Urinary bladder (tissue), 4 donors: Measurements from ENCODE around the gene SNORC. TPM values are rescaled to one million over a fixed set of nuclear protein-coding genes. Genes with fewer than 3 reads are reported as not detected.
A peak's percentile ranks its signal among the peaks of the same experiment; 100 is the strongest.

ENCODE experiments used
- DNase-seq: peaks from one replicate; pipeline ENCODE4 v3.0.0-alpha.2; 2015; ENCODE audit errors: extremely low spot score
- H3K27ac ChIP-seq: one replicate; pipeline ENCODE4 v1.5.1; 2013; ENCODE audit warnings: low read depth, mild to moderate bottlenecking, moderate library complexity
- H3K36me3 ChIP-seq: one replicate; pipeline ENCODE4 v1.6.1; 2013; ENCODE audit warnings: mild to moderate bottlenecking, moderate library complexity; ENCODE audit not compliant: insufficient read depth
- H3K4me1 ChIP-seq: one replicate; pipeline ENCODE4 v1.6.1; 2013; ENCODE audit warnings: mild to moderate bottlenecking, moderate library complexity; ENCODE audit not compliant: insufficient read depth
- H3K4me3 ChIP-seq: one replicate; pipeline ENCODE4 v1.5.1; 2013; ENCODE audit warnings: low read depth, low read length
- WGBS: extraction: QIAGEN DNeasy Blood & Tissue Kit; methylation state at CpG from one replicate; pipeline ENCODE4 v1.1.7; 2013; 5-methylcytosine and 5-hydroxymethylcytosine counted together
- polyA plus RNA-seq: library from polyadenylated mRNA; stranded (reverse); fragments of 200-250 nt; gene quantifications from one replicate; pipeline ENCODE4 v1.2.3, GENCODE V29; 2013
- small RNA-seq: library from RNA; depleted of rRNA; stranded (forward); fragments of <200 nt; gene quantifications from one replicate; pipeline ENCODE3, GENCODE V24; 2014
- total RNA-seq: library from RNA; depleted of rRNA; stranded (reverse); fragments of >200 nt; gene quantifications from one replicate; pipeline ENCODE4 v1.2.3, GENCODE V29; 2014
- donor health status: healthy with polysubstance abuse.
- donor health status: healthy.

SNORC gene
- total and polyA plus RNA-seq, 2 donors: 0.48 to 0.98 TPM

DNA sequence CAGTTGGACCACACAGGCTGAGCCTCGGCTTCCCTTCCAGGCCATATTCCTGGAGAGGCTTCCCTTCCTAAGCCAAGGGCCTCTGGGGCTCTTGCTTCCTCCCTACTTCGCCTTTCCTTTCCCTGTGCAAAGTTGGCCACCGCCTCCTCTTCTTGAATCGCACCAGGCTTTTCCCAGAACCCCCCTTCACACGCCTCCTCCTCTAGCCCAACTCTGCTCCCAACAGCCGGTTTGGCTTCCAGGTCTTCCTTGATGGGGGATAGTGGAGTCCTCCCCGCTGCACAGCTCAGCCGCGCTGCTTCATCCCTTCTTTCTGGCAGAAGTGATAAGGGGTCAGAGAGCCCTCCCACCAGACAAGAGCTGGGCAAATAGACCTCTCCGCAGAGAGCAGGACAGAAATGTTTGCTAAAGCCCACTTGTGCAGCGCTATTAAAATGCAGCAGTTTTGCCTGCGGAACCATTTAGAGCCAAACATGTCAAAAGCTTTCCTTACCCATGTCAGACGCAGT, 56.4 kb downstream of the SNORC start:
- DNase-seq: no peak
- H3K4me3 ChIP-seq: no peak overlapping the region
- WGBS: 10% methylated on average over 13 of the region's 13 CpGs

GRCh38 chr2:232927032-232927792, 57.1 kb downstream of the SNORC start:
- WGBS: under 1% methylated on average over 76 of the region's 76 CpGs
- no peak for DNase-seq
- peaks cover 2% of the 10 kb centered on the region for H3K4me1 ChIP-seq
- H3K36me3 ChIP-seq: no peaks in the 10 kb centered on the region
- H3K27ac ChIP-seq: no peak overlapping the region
- H3K4me3 ChIP-seq: peak overlapping the region; percentile 55

More for the DNA sequence above, 56.4 kb downstream of the SNORC start:
- Histone ChIP-seq H3K36me3 (no peaks in the 10 kb centered on the region), H3K4me1 (peaks cover 2% of the 10 kb centered on the region), H3K27ac (no peak overlapping the region)

GRCh38 chr2:232927793-232928550, 57.9 kb downstream of the SNORC start:
- under 1% methylated on average over 114 of the region's 114 CpGs for WGBS
- peak overlapping the region; percentile 55 for H3K4me3 ChIP-seq
- no peak for DNase-seq

More at GRCh38 chr2:232927793-232928550, 57.9 kb downstream of the SNORC start:
- no peak overlapping the region for H3K27ac ChIP-seq
- H3K4me1 ChIP-seq: peaks cover 2% of the 10 kb centered on the region
- H3K36me3 ChIP-seq: no peaks in the 10 kb centered on the region

Small RNAs within 50 kb of the gene (small RNA-seq; reads per million reads assigned to genes)
- gene RF00019: not detected

Other genes starting within 250 kb of the SNORC start
- gene EFHD1, start 236.7 kb upstream of the SNORC start, total RNA-seq: 1.4 TPM
- 22.1 TPM for gene EFHD1, start 236.7 kb upstream of the SNORC start, polyA plus RNA-seq
- gene GIGYF2, start 172.9 kb upstream of the SNORC start, total RNA-seq: 121 TPM
- 29.3 TPM for gene GIGYF2, start 172.9 kb upstream of the SNORC start, polyA plus RNA-seq
- 0.63 TPM for gene KCNJ13, start 93.7 kb upstream of the SNORC start, total RNA-seq
- not detected for gene KCNJ13, start 93.7 kb upstream of the SNORC start, polyA plus RNA-seq
- 4.1 TPM for gene NGEF, start 143.0 kb downstream of the SNORC start, total RNA-seq
- 4.2 TPM for gene NGEF, start 143.0 kb downstream of the SNORC start, polyA plus RNA-seq
- gene NEU2, start 162.4 kb downstream of the SNORC start, total RNA-seq: not detected
- not detected for gene NEU2, start 162.4 kb downstream of the SNORC start, polyA plus RNA-seq
- gene INPP5D, start 190.1 kb downstream of the SNORC start, total RNA-seq: 13.5 TPM
- 8.4 TPM for gene INPP5D, start 190.1 kb downstream of the SNORC start, polyA plus RNA-seq